Naive thymus-derived CD8-positive, alpha-beta T cell (primary cell): ENCODE data around the gene C6orf47. TPM values are rescaled to one million over a fixed set of nuclear protein-coding genes. Genes with fewer than 3 reads are reported as not detected.
"Not testable (repeated sequence)": the region's sequence is repeated elsewhere in the genome, so short reads cannot be mapped to it uniquely, and the experiment has no call there.

Experiments used
- ATAC-seq, 2 donors: fragments of 150-1000 bp; cut with Tn5 transposase in 1 of 2; sonication (Bioruptor Pico), chemical (Tn5 transposase) in 1 of 2; 1 replicate in 1 of 2; 2 replicates in 1 of 2; pipeline ENCODE4 v1.10.0; 2021; ENCODE audit warnings: mild to moderate bottlenecking in 2 of 2, moderate library complexity in 2 of 2
- POLR2A ChIA-PET: fragments of 350-600 bp; sonication (Branson Sonifier 250); formaldehyde crosslinking; loops from one replicate; lab custom pipeline; 2021; ENCODE audit warnings: antibody characterized with exemption; lab: Charles Lee
- DNase-seq, 10 donors: peaks; one replicate each; pipeline versions ENCODE4 v3.0.0 to v3.0.0-alpha.2; 2020 to 2022
- H3K27ac Mint-ChIP-seq, 10 donors: one replicate each; pipeline ENCODE4 v1.8.0; 2020 to 2022; ENCODE audit warnings: mild to moderate bottlenecking in 10 of 10, mixed read lengths in 10 of 10, moderate library complexity in 4 of 10, inconsistent platforms in 1 of 10
- H3K27me3 Mint-ChIP-seq, 5 donors: one replicate each; pipeline ENCODE4 v1.8.0; 2021 to 2022; ENCODE audit warnings: mixed read lengths in 5 of 5
- H3K36me3 Mint-ChIP-seq, 3 donors: one replicate each; pipeline ENCODE4 v1.8.0; 2020 to 2022; ENCODE audit warnings: mixed read lengths in 3 of 3, mild to moderate bottlenecking in 2 of 3, inconsistent platforms in 1 of 3
- H3K4me1 Mint-ChIP-seq, 4 donors: one replicate each; pipeline ENCODE4 v1.8.0; 2021 to 2022; ENCODE audit warnings: mixed read lengths in 4 of 4
- H3K4me3 Mint-ChIP-seq, 10 donors: one replicate each; pipeline ENCODE4 v1.8.0; 2020 to 2022; ENCODE audit warnings: mild to moderate bottlenecking in 10 of 10, mixed read lengths in 10 of 10, moderate library complexity in 6 of 10, inconsistent platforms in 1 of 10
- H3K9me3 Mint-ChIP-seq, 9 donors: one replicate each; pipeline ENCODE4 v1.8.0; 2020 to 2022; ENCODE audit warnings: mixed read lengths in 9 of 9, mild to moderate bottlenecking in 3 of 9, inconsistent platforms in 1 of 9, moderate library complexity in 1 of 9
- polyA plus RNA-seq, 3 donors: library from polyadenylated mRNA; unstranded; fragments of 300-500 nt; fragmentation: Illumina TruSeq; gene quantifications; one replicate each; pipeline ENCODE4 v1.2.3, GENCODE V29; 2021
- total RNA-seq, 8 experiments: library from RNA in 2 of 8; stranded (reverse) in 2 of 8; gene quantifications; one replicate each; pipeline ENCODE4 v1.2.3 and lab custom pipeline; 2021 to 2026

C6orf47 gene
- total RNA-seq (10 to 100 TPM; 24.9 to 26.3 TPM), polyA plus RNA-seq (10 to 100 TPM; 17.0 to 36.7 (median 21.3) TPM), total RNA-seq (lab: John Stamatoyannopoulos, UW) (17.7 to 70.4 (median 36.5) reads per million in 6 experiments)

DNA sequence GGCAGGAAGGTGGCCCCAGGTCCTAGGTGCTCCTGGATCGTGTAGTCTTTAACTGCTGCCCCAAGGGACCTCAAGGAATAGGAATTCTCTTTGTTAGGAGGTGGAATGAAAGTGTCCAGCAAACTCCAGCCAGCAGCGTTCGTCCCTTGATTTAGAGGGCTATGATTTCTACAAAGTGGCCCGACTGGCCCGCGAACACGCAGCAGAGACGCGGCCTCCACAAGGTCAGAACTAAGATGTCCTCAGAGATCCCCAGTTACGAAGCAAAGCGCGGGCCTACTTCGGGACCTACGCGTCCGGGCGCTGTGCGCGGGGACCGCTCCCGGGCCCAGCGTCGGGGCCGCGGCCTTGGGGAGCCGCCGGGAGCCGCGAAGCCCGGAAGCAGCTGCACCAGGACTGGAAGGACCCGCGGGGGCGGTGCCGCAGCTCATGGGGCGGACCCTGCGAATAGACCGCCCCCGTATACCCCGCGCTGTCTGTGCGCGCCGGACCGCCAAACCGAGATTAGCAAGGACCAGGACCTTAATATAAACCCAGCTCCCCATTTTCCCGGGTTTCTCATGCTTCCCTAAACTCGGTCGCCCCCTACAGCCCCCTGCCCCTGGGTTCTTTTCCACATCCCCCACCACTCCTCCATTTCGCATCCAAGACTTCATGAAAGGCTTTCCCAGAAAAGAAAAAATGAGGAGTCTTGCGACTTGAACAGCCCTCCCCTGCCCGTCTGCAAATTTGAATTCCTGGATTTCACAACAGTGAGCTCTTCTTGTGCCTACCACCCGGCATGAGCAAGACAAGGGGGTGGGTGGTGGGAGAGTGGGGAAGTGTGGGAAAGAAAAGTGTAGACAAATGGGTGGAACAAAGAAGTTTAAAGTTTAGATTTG lies at the start of gene C6orf47:
C6orf47 (minus strand) TSS at position 398 of the 881 bp plus-strand sequence. CDS start 831 bp downstream, outside the sequence.
- peak; percentile 59 to 81 (median 69) for DNase-seq
- POLR2A ChIA-PET: interaction anchor here (0.5 to 7.9 kb wide), 18 partner anchors 8 to 753 kb away, joined by 3 to 223 read pairs (median 4); partner anchors contain the start of genes ABHD16A, APOM, BAG6 and DDX39B
- peak; percentile 57 to 74 for ATAC-seq
- no peaks in the 10 kb centered on the region for H3K27me3 Mint-ChIP-seq
- no peaks in the 10 kb centered on the region for H3K9me3 Mint-ChIP-seq
- H3K4me3 Mint-ChIP-seq: peak within 1 kb of the TSS; percentile 85 to 95 (median 93)
- H3K27ac Mint-ChIP-seq: peak within 1 kb of the TSS; percentile 84 to 93 (median 90)
- H3K36me3 Mint-ChIP-seq: peaks cover 0 to 42% (median 5%) of the 10 kb centered on the region in 3 donors
- H3K4me1 Mint-ChIP-seq: peaks cover 39 to 89% (median 83%) of the 10 kb centered on the region in 4 donors

DNA sequence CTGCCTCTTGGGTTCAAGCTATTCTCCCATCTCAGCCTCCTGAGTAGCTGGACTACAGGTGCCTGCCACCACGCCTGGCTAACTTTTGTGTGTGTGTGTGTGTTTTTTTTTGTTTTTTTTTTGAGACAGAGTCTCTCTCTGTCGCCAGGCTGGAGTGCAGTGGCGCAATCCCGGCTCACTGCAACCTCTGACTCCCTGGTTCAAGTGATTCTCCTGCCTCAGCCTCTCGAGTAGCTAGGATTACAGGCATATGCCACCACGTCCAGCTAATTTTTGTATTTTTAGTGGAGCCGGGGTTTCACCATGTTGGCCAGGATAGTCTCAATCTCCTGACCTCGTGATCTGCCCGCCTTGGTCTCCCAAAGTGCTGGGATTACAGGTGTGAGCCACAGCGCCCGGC lies 48.6 kb upstream of the C6orf47 start:
- H3K27ac Mint-ChIP-seq, H3K36me3 Mint-ChIP-seq, POLR2A ChIA-PET, ATAC-seq, DNase-seq, H3K9me3 Mint-ChIP-seq, H3K27me3 Mint-ChIP-seq, H3K4me3 Mint-ChIP-seq: not testable (repeated sequence)
- H3K4me1 Mint-ChIP-seq: peaks cover 15 to 25% (median 21%) of the 10 kb centered on the region in 4 donors

DNA sequence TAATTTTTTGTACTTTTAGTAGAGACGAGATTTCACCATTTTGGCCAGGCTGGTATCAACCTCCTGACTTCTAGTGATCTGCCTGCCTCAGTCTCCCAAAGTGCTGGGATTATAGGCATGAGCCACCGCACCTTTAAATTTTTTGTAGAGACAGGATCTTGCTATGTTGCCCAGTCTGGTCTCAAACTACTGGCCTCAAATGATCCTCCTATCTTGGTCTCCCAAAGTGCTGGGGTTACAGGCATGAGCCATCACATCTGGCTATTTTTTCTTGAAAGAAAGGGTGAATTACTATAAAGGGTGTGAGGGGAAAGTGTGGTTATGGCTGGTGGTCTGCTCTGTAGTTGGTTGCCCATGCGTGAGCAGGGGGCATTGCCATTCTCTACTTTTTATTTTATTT lies 47.6 kb upstream of the C6orf47 start:
- no peaks in the 10 kb centered on the region for H3K9me3 Mint-ChIP-seq
- H3K4me1 Mint-ChIP-seq: peaks cover 14 to 25% (median 21%) of the 10 kb centered on the region in 4 donors
- H3K27ac Mint-ChIP-seq: no peak overlapping the region
- no peaks in the 10 kb centered on the region for H3K27me3 Mint-ChIP-seq
- POLR2A ChIA-PET: no interaction called here
- no peaks in the 10 kb centered on the region for H3K36me3 Mint-ChIP-seq
- H3K4me3 Mint-ChIP-seq: no peak overlapping the region
- no peak for ATAC-seq
- no peak for DNase-seq

DNA sequence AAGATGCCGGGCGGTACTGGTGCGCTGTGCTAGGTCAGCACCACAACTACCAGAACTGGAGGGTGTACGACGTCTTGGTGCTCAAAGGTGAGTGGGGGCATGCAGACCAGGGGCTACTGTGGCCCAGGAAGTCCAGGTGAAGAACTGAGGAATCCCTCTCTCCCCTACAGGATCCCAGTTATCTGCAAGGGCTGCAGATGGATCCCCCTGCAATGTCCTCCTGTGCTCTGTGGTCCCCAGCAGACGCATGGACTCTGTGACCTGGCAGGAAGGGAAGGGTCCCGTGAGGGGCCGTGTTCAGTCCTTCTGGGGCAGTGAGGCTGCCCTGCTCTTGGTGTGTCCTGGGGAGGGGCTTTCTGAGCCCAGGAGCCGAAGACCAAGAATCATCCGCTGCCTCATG lies 47.1 kb upstream of the C6orf47 start:
- POLR2A ChIA-PET: no interaction called here
- Mint-ChIP-seq H3K4me3 (no peak overlapping the region), H3K27ac (no peak overlapping the region), H3K36me3 (no peaks in the 10 kb centered on the region), H3K9me3 (no peaks in the 10 kb centered on the region), H3K4me1 (peaks cover 15 to 25% (median 21%) of the 10 kb centered on the region in 4 donors), H3K27me3 (no peaks in the 10 kb centered on the region)
- DNase-seq (no peak), ATAC-seq (no peak)

GRCh38 chr6:31706599-31706998 lies 46.0 kb upstream of the C6orf47 start, which contains the start of gene LY6G6F:
TSS of gene LY6G6F (plus strand) at chr6:31706866. CDS start at chr6:31706907, 41 bp downstream.
- Mint-ChIP-seq H3K36me3 (no peaks in the 10 kb centered on the region), H3K27ac (peak within 1 kb of the TSS in 3 of 10 donors; percentile 40 to 65 (median 63)), H3K4me3 (no peak within 1 kb of the TSS), H3K4me1 (peaks cover 15 to 31% (median 29%) of the 10 kb centered on the region in 4 donors), H3K9me3 (no peaks in the 10 kb centered on the region), H3K27me3 (no peaks in the 10 kb centered on the region)
- DNase-seq (no peak), ATAC-seq (no peak)
- POLR2A ChIA-PET: no interaction called here

- ATAC-seq (no peak), DNase-seq (no peak)
- H3K36me3 Mint-ChIP-seq: peaks cover 0 to 3% (median 0%) of the 10 kb centered on the region in 3 donors
- no peaks in the 10 kb centered on the region for H3K9me3 Mint-ChIP-seq
- peaks cover 16 to 32% (median 31%) of the 10 kb centered on the region in 4 donors for H3K4me1 Mint-ChIP-seq
- POLR2A ChIA-PET: no interaction called here
- H3K27ac Mint-ChIP-seq: no peak overlapping the region
- H3K27me3 Mint-ChIP-seq: no peaks in the 10 kb centered on the region
- H3K4me3 Mint-ChIP-seq: no peak overlapping the region
These were observed 45.4 kb upstream of the C6orf47 start for GRCh38 chr6:31705931-31706330.

GRCh38 chr6:31702819-31703716 lies 42.5 kb upstream of the C6orf47 start, which contains the start of gene ABHD16A:
TSS of gene ABHD16A (minus strand) at chr6:31703324. CDS start at chr6:31703281, 43 bp downstream.
- peak; percentile 93 to 94 for ATAC-seq
- peak within 1 kb of the TSS; percentile 91 to 99 (median 96) for H3K27ac Mint-ChIP-seq
- no peaks in the 10 kb centered on the region for H3K27me3 Mint-ChIP-seq
- H3K4me1 Mint-ChIP-seq: peaks cover 16 to 42% (median 32%) of the 10 kb centered on the region in 4 donors
- H3K4me3 Mint-ChIP-seq: peak within 1 kb of the TSS; percentile 95 to 100 (median 98)
- peak; percentile 93 to 99 (median 96) for DNase-seq
- H3K9me3 Mint-ChIP-seq: no peaks in the 10 kb centered on the region
- POLR2A ChIA-PET: interaction anchor here (0.5 to 2.4 kb wide), 36 partner anchors 9 to 1269 kb away, joined by 3 to 22 read pairs (median 4); partner anchors contain the start of genes ATF6B, BAG6, C6orf47 and CSNK2B
- peaks cover 0 to 26% (median 3%) of the 10 kb centered on the region in 3 donors for H3K36me3 Mint-ChIP-seq

- Mint-ChIP-seq H3K27me3 (no peaks in the 10 kb centered on the region), H3K36me3 (peaks cover 0 to 32% (median 3%) of the 10 kb centered on the region in 3 donors), H3K4me3 (peak overlapping the region; percentile 95 to 100 (median 98)), H3K27ac (peak overlapping the region; percentile 91 to 99 (median 96)), H3K9me3 (no peaks in the 10 kb centered on the region), H3K4me1 (peaks cover 21 to 48% (median 38%) of the 10 kb centered on the region in 4 donors)
- POLR2A ChIA-PET: interaction anchor here (0.6 to 2.4 kb wide), 17 partner anchors 12 to 426 kb away, joined by 3 to 22 read pairs (median 7); partner anchors contain the start of genes ATF6B, BAG6, CSNK2B and DDAH2
- DNase-seq (no peak), ATAC-seq (peak; percentile 1 to 4)
These were observed 41.8 kb upstream of the C6orf47 start for GRCh38 chr6:31702405-31702818.

- peaks cover 24 to 50% (median 40%) of the 10 kb centered on the region in 4 donors for H3K4me1 Mint-ChIP-seq
- POLR2A ChIA-PET: interaction anchor here (1.2 to 2.4 kb wide), 8 partner anchors 28 to 270 kb away, joined by 3 to 22 read pairs (median 10); partner anchors contain the start of genes BAG6, CSNK2B, DDAH2 and DXO
These were observed 41.3 kb upstream of the C6orf47 start for GRCh38 chr6:31701666-31702404.

DNA sequence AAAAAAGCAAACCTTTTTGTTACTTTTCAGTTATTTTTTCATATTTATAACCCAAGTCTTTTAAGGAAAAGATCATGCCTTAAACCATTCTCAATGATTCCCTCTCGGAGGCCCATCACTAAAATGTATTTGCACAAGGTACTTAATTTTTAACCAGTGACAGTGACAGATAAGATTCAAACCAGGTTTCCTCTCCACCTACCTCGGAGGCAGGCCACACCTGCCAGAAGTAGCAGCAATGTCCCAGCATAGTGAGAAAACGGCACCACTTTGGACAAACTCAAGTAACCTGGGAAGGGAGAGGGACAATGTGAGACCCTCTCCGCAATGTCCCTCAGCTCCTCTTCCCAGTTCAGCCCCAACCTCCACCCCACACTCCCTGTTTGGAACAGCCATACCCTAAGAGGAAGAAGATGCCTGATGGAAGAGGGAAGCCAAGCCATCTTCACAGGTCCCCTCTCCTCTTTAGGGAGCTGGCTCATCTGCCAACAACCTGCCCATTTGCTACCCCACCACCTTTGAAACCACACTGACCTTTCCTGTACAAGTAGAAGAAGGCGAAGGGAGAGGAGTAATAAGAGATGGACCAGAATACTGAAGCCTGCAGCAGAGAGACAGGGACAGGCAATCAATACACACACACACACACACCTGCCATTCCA lies 40.3 kb upstream of the C6orf47 start:
- no peaks in the 10 kb centered on the region for H3K9me3 Mint-ChIP-seq
- H3K4me1 Mint-ChIP-seq: peaks cover 24 to 50% (median 40%) of the 10 kb centered on the region in 4 donors
- POLR2A ChIA-PET: interaction anchor here (0.8 kb wide), 1 partner anchor 9 kb away, joined by 3 read pairs; no protein-coding TSS in a partner anchor
- H3K27ac Mint-ChIP-seq: peak overlapping the region in 7 of 10 donors; percentile 10 to 99 (median 70)
- peaks cover 0 to 48% (median 3%) of the 10 kb centered on the region in 3 donors for H3K36me3 Mint-ChIP-seq
- no peaks in the 10 kb centered on the region for H3K27me3 Mint-ChIP-seq
- no peak for ATAC-seq
- H3K4me3 Mint-ChIP-seq: peak overlapping the region; percentile 28 to 100 (median 97)
- no peak for DNase-seq

More at GRCh38 chr6:31701666-31702404, 41.3 kb upstream of the C6orf47 start:
- DNase-seq: no peak
- ATAC-seq: no peak
- Mint-ChIP-seq H3K36me3 (peaks cover 0 to 38% (median 3%) of the 10 kb centered on the region in 3 donors), H3K27me3 (no peaks in the 10 kb centered on the region), H3K4me3 (peak overlapping the region; percentile 95 to 100 (median 98)), H3K27ac (peak overlapping the region; percentile 91 to 99 (median 96)), H3K9me3 (no peaks in the 10 kb centered on the region)
